Suppressor macrophage treated with lipopolysaccharide for 4 hours (primary cell): Measurements from ENCODE around the gene PHF14.

Experiments
- DNase-seq: peaks from one replicate; pipeline ENCODE4 v3.0.0-alpha.2; 2020

PHF14 gene

DNA sequence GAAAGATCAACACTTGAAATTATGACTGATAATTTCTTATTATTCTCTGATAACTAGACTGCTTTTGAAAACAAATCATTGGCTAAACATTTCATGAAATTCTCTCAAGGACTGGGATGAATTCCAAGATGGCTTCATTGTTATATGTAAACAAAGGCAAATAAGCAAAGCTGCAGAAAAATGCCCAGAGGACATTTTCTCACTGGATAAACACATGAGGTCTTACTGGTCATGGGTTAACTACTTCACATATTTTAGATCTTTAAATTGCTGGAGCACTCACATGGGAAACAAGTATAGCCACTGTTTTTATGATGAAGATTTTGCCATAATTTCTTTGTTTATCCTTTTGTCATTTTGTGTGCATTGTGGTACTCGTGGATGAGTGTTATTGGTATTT, 239.1 kb downstream of the PHF14 start:
- DNase-seq: no peak

DNA sequence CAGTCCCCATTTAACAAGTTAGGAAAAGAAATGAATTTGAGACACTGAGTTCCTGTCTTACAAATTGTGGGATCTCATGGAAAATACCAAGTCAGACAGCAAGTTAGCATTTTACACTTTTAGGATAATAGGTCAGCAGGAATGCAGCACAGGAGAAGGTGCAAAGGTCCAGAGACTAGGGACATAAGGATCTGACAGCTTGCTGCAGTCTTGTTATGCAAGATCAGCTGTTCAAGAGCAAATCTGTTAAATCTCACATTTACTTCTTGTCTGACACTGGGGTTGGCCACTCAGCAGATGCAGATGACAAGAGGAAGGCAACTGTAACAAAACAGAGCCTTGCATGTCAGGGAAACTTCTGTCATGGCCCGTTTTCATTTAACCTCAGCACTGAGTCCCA, 239.6 kb downstream of the PHF14 start:
- DNase-seq: no peak

- no peak for DNase-seq
Observed at GRCh38 chr7:11216276-11216675, 242.6 kb downstream of the PHF14 start.

GRCh38 chr7:11217848-11218565, 244.3 kb downstream of the PHF14 start:
- DNase-seq: no peak
